ENCODE results near the gene TEX13A.
"Not testable (repeated sequence)": the region's sequence is repeated elsewhere in the genome, so short reads cannot be mapped to it uniquely, and the experiment has no call there.

TEX13A gene, protein sequence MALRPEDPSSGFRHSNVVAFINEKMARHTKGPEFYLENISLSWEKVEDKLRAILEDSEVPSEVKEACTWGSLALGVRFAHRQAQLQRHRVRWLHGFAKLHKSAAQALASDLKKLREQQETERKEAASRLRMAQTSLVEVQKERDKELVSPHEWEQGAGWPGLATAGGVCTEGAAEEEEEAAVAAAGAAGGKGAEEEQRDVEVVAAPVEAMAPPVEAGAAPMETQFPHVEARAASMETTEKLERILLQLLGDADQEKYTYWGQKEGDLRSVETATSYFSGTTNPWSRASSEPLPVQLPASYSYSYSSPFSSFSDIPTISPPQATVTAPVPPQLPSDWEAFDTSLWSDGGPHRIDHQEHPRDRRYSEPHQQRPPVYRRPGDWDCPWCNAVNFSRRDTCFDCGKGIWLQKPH

DNA sequence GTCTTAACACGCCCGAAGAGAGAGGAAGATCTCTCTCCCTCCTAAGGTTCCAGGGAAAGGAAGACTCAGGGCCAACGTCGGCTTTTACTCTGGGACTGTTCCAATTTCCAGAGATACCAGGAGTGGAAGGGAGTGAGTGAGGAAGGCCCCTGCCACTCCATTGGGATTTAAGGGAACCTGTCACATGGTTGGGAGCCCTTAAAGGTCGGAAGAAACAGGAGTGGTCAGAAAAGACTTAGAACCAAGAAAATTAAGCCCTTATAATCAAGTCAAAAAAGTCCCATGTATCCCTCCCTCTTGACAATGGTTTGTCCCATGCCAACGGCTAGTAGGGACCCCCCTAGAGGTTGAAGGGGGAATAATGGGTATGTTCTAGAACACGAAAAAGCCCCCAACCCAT lies at the start of gene TEX13A:
Gene TEX13A, minus strand, starts transcription at position 59 of the 400 bp plus-strand sequence. CDS start 297 bp downstream, outside the sequence.
- no peak for FAIRE-seq

DNA sequence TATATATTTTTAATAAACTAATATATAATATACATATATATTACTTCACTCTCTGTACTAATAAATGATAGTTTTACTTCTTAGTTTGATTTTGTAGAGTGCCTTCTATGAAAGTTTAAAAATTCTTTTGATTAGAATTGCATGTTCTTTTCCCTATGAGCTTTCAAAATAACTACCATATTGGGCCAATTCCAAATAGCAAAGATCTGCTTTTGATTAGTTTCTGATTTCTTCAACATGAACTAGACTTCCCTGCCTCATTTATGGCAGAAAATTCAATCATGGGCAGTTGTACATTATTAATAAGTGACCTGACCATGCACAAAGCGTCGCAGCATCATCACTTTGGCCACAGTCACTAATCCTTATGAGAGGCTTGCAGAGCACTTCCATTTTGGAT lies 48.9 kb upstream of the TEX13A start:
- no peak for FAIRE-seq

DNA sequence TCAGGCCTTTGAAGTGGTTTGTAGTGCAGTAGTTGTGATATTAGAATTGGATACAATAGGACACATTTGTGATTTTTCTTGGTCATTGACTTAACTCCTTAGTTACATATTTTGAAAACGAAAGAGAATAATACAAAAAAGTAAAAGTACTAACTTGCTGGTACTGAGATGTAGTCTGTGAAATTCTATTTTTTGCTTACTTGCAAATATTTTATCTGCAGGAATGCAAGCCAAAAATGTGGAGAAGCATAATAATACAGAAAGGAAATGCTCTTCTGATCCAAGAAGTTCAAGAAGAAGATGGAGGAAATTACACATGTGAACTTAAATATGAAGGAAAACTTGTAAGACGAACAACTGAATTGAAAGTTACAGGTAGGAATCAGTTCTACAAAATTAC lies 46.7 kb upstream of the TEX13A start:
- no peak for FAIRE-seq

- no peak for FAIRE-seq
These were observed 46.0 kb upstream of the TEX13A start for GRCh38 chrX:105266456-105266855.

GRCh38 chrX:105265093-105265492 lies 44.6 kb upstream of the TEX13A start:
- FAIRE-seq, result no peak

DNA sequence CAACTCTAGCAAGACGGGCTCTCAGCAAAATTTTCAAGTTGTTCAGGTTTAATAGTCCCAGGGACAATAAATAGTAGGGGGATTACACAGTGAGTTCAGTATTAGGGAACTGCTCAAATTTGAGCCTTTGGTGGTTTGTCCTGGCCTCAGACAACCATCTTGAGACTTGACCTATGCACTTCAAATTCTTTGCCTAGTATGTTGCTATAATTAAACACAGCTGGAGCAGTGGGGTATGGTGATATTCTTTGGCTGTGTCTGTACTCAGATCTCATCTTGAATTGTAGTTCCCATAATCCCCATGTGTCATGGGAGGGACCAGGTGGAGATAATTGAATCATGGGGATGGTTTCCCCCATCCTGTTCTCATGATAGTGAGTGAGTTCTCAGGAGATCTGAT lies 43.3 kb upstream of the TEX13A start:
- FAIRE-seq, result no peak

- no peak for FAIRE-seq
These were observed 42.7 kb upstream of the TEX13A start for GRCh38 chrX:105263171-105263570.

GRCh38 chrX:105260291-105261043 lies 40.0 kb upstream of the TEX13A start:
- no peak for FAIRE-seq

DNA sequence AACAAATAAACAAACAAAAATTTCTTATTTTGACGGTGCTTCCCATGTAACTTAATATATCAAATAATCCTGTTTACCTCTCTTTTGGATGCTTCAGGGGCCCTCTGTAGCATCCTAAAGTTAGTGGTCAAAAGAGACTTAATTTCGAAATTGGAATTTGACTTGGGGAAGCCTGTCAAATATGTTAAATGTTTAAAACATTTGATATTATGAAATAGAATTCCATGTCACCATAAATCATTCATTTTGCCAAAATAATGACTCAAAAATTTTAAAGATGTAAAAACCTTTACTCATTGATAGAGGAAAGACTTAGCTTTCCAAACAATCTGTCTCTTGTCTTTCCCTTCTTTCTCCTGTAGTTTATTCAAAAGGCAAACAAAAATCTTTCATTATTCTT lies 20.6 kb upstream of the TEX13A start:
- FAIRE-seq, result no peak

GRCh38 chrX:105237407-105237806 lies 16.9 kb upstream of the TEX13A start:
- FAIRE-seq, result not testable (repeated sequence)

GRCh38 chrX:105229146-105229545 lies 8.7 kb upstream of the TEX13A start:
- no peak for FAIRE-seq

- no peak for FAIRE-seq
These were observed 8.1 kb upstream of the TEX13A start for GRCh38 chrX:105228602-105229001.

GRCh38 chrX:105226499-105226898 lies 6.0 kb upstream of the TEX13A start:
- no peak for FAIRE-seq

DNA sequence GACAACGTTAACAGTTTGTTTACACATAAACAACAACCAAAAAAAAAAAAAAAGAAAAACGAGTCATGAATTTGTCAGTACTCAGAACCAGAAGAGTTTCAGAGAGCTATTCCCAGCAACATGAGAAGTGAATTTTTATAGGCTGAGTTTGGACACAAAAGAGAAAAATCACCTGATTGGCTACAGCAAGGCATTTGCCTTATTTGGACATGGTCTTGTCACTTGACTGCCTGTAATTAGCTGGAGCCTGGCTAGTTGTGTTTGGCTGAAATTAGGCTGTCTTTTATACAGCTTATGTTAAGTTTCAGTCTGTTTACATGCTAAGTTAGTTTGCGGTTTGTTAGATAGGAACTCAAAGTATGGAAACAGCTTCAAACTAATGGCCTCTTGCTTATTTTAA lies 880 bp upstream of the TEX13A start:
- FAIRE-seq, result no peak

DNA sequence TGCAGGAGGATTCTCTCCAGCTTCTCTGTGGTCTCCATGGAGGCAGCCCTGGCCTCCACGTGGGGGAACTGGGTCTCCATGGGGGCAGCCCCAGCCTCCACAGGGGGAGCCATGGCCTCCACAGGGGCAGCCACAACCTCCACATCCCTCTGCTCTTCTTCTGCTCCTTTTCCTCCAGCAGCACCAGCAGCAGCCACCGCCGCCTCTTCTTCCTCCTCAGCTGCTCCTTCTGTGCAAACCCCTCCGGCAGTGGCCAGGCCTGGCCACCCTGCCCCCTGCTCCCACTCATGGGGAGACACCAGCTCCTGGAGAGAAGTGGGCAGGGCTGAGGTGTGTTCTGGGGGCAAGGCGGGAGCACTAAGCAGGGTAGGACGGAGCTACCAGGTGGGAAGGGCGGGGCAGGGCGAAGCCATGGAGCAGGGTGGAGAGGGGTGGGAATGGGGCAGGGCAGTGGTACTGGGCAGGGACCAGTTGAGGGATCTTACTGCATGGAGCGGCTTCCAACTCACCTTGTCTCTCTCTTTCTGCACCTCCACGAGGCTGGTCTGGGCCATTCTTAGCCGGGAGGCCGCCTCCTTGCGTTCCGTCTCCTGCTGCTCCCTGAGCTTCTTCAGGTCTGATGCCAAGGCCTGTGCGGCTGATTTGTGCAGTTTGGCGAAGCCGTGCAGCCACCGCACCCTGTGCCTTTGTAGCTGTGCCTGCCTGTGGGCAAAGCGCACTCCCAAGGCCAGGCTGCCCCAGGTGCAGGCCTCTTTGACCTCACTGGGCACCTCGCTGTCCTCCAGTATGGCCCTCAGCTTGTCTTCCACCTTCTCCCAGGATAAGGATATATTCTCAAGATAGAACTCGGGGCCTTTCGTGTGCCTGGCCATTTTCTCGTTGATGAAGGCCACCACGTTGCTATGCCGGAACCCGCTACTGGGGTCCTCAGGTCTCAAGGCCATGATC lies 766 bp downstream of the TEX13A start:
- FAIRE-seq, result no peak

GRCh38 chrX:105211066-105211575 lies 9.4 kb downstream of the TEX13A start:
- no peak for FAIRE-seq

DNA sequence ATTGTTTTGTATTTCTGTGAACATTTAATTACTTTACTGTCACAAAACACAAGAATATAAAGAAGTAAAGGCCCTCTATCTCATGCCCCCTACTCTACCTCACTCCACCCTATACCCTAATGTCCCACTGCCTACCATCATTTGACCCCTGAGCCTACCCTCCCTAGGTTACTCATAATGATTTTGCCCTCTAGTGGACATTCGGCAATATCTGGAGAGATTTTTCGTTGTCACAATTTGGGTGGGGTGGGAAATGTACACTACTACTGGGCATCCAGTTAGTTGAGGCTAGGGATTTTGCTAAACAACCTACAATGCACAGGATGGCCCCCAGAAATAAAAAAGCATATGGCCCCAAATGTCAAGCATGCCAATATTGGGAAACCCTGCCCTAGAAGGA lies 10.2 kb downstream of the TEX13A start:
- FAIRE-seq, result no peak

DNA sequence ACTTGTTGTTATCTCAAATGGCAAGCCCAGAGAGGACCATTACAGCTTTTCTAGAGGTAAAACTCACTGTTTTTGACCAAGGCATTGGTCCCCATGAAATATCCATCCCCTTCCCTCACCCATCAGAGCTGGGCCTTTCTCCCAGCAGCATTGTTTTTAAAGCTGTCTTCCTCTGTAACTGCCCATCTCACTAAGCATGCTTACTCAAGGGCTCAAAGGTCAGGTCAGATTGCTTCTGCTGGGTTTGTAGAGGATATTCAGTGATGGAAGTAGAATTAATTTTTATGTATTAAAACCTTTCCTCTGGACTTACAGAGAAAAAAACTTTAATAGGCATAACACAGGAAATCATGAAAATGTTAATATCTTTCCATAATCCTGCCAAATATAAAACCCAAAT lies 11.1 kb downstream of the TEX13A start:
- FAIRE-seq, result no peak

GRCh38 chrX:105191878-105192277 lies 28.6 kb downstream of the TEX13A start:
- FAIRE-seq, result no peak

- no peak for FAIRE-seq
These were observed 30.1 kb downstream of the TEX13A start for GRCh38 chrX:105190252-105190853.

GRCh38 chrX:105189093-105189492 lies 31.4 kb downstream of the TEX13A start:
- no peak for FAIRE-seq

DNA sequence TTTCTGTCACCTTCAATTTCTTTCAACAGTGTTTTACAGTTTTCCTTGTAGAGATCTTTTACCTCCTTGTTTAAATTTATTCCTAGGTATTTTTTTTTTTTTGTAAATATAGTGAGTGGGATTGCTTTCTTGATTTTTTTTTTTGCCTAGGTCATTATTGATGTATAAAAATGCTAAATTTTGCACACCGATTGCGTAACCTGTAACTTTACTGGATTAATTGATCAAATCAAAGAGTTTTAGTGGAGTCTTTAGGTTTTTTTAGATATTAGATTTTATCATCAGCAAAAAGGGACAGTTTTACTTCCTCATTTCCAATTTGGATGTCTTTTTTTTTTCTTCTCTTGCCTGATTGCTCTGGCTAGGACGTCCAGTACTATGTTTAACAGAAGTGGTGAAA lies 40.9 kb downstream of the TEX13A start:
- FAIRE-seq, result no peak
